ENCODE measurements around the gene FAIM. TPM values are rescaled to one million over a fixed set of nuclear protein-coding genes. Genes with fewer than 3 reads are reported as not detected.

The FAIM gene
- polyA plus RNA-seq, 2 of the 4 experiments (the other 2 are of a cell fraction) = 13.7 to 20.8 TPM

DNA sequence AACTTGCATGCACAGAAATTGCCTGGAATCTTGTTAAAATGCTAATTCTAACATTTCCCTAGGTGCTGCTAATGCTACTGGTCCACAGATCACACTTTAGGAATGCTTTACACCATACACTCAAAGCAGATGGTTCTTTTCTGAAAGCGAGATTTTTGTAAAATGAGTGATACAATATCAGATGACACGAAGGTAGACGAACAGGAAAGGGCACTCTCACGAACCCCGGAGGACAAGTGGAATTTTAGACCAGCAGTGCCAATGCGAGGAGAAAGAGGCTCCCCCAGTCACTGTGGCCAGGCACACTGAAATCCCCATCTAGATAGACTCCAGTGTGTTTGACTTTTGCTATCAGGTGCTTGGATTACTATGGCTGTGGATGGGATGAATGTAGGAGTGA is 21.0 kb downstream of the FAIM start:
- CTCF ChIA-PET = no interaction called here
- ATAC-seq (no peak), FAIRE-seq (no peak)

GRCh38 chr3:138638641-138639040 is 30.1 kb downstream of the FAIM start:
- ChIA-PET CTCF (no interaction called here), POLR2A (no interaction called here)
- ATAC-seq (no peak), FAIRE-seq (no peak), DNase-seq (ENCODE audit: low read depth in 1 of 2, low spot score in 1 of 2) (no peak)
- H3K27ac ChIP-seq = no peak overlapping the region
- TF ChIP-seq, protein P1, sequence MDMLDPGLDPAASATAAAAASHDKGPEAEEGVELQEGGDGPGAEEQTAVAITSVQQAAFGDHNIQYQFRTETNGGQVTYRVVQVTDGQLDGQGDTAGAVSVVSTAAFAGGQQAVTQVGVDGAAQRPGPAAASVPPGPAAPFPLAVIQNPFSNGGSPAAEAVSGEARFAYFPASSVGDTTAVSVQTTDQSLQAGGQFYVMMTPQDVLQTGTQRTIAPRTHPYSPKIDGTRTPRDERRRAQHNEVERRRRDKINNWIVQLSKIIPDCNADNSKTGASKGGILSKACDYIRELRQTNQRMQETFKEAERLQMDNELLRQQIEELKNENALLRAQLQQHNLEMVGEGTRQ (IDR thresholded peaks at IDR 0.05) = no peak
- TF ChIP-seq ZC3H11A (IDR thresholded peaks at IDR 0.05) (no peak), PHF8 (IDR thresholded peaks at IDR 0.05; ENCODE audit: borderline replicate concordance, low read depth) (no peak), MAFK (IDR thresholded peaks at IDR 0.05; ENCODE audit: partially characterized antibody) (no peak), ATOH8 (CRISPR knock-in tag; IDR thresholded peaks at IDR 0.05; ENCODE audit: low read depth) (no peak), ZNF302 (CRISPR knock-in tag; IDR thresholded peaks at IDR 0.05) (no peak), NPAS2 (CRISPR knock-in tag; IDR thresholded peaks at IDR 0.05; ENCODE audit: borderline replicate concordance) (no peak), CBX8 (IDR thresholded peaks at IDR 0.05) (no peak), HOXB5 (CRISPR knock-in tag; IDR thresholded peaks at IDR 0.05) (no peak), HOXA7 (CRISPR knock-in tag; IDR thresholded peaks at IDR 0.05) (no peak), MAZ (IDR thresholded peaks at IDR 0.05; ENCODE audit: borderline replicate concordance, low read depth, low read length) (no peak), MYC (IDR thresholded peaks at IDR 0.05; ENCODE audit: borderline replicate concordance, low read length) (no peak), ELK1 (IDR thresholded peaks at IDR 0.05; ENCODE audit: low read depth, low read length) (no peak), RARB (CRISPR knock-in tag; IDR thresholded peaks at IDR 0.05) (no peak), KDM5A (IDR thresholded peaks at IDR 0.05) (no peak), ZFP36 (IDR thresholded peaks at IDR 0.05; ENCODE audit: borderline replicate concordance, partially characterized antibody) (no peak), NFE2L2 (conservative IDR thresholded peaks at IDR 0.05; ENCODE audit: low read length) (no peak), POLR2A (IDR thresholded peaks at IDR 0.05; ENCODE audit: low read length) (no peak)
- H3K4me3 ChIP-seq = no peak overlapping the region
- H3K9me3 ChIP-seq = peaks cover 13% of the 10 kb centered on the region
- H3K4me2 ChIP-seq = no peak overlapping the region
- no peaks in the 10 kb centered on the region for H3K4me1 ChIP-seq
- WGBS (ENCODE audit: missing lambda C conversion rate) = 83% methylated on average over 2 of the region's 2 CpGs

More for the DNA sequence above, 21.0 kb downstream of the FAIM start:
- POLR2A ChIA-PET = no interaction called here
- no peak for TF ChIP-seq ZNF302 (CRISPR knock-in tag; IDR thresholded peaks at IDR 0.05)
- TF ChIP-seq EHF (CRISPR knock-in tag; IDR thresholded peaks at IDR 0.05) = no peak
- TF ChIP-seq TFCP2L1 (CRISPR knock-in tag; IDR thresholded peaks at IDR 0.05) = no peak
- no peak for TF ChIP-seq BHLHE40 (IDR thresholded peaks at IDR 0.05; ENCODE audit: low read depth, low read length)
- Histone ChIP-seq H3K4me1 (peaks cover 10% of the 10 kb centered on the region; the same call in 2 of the 3 replicates), H3K9me3 (no peaks in the 10 kb centered on the region), H3K4me3 (no peak overlapping the region), H3K4me2 (no peak overlapping the region), H3K27ac (no peak overlapping the region)
- WGBS (ENCODE audit: missing lambda C conversion rate) = 72% methylated on average over 6 of the region's 6 CpGs
- no peak for DNase-seq (ENCODE audit: low read depth in 1 of 2, low spot score in 1 of 2)

DNA sequence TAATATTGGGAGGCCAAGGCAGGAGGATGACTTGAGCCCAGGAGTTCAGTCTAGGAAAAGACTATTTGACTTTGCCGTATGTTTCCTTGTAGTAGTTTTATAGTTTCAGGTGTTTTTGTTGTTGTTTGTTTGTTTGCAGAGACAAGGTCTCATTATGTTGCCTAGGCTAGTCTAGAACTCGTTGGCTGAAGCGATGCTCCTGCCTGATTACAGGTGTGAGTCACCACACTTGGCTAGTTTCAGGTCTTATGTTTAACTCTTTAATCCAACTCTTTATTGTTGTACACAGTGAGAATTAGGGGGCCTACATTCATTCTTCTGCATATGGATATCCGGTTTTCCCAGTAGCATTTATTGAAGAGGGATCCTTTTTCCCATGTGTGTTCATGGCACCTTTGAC is 32.0 kb downstream of the FAIM start:
- no peak overlapping the region for H3K4me2 ChIP-seq
- H3K4me3 ChIP-seq = no peak overlapping the region
- CTCF ChIA-PET = no interaction called here
- POLR2A ChIA-PET = no interaction called here
- 81% methylated on average over 4 of the region's 4 CpGs for WGBS (ENCODE audit: missing lambda C conversion rate)
- ATAC-seq = no peak
- H3K9me3 ChIP-seq = peaks cover 26% of the 10 kb centered on the region
- TF ChIP-seq POLR2A (IDR thresholded peaks at IDR 0.05; ENCODE audit: low read length) (no peak), ATOH8 (CRISPR knock-in tag; IDR thresholded peaks at IDR 0.05; ENCODE audit: low read depth) (no peak), RARB (CRISPR knock-in tag; IDR thresholded peaks at IDR 0.05) (no peak), KDM5A (IDR thresholded peaks at IDR 0.05) (no peak), HOXB13 (CRISPR knock-in tag; IDR thresholded peaks at IDR 0.05; ENCODE audit: low read depth) (no peak), NFE2L2 (conservative IDR thresholded peaks at IDR 0.05; ENCODE audit: low read length) (no peak), NPAS2 (CRISPR knock-in tag; IDR thresholded peaks at IDR 0.05; ENCODE audit: borderline replicate concordance) (no peak), BCL3 (IDR thresholded peaks at IDR 0.05) (no peak), HOXA7 (CRISPR knock-in tag; IDR thresholded peaks at IDR 0.05) (no peak), RCOR1 (IDR thresholded peaks at IDR 0.05; ENCODE audit: low read depth, low read length) (no peak), FOXS1 (CRISPR knock-in tag; IDR thresholded peaks at IDR 0.05) (no peak), ZSCAN20 (CRISPR knock-in tag; IDR thresholded peaks at IDR 0.05) (no peak), EHF (CRISPR knock-in tag; IDR thresholded peaks at IDR 0.05) (no peak)
- TF ChIP-seq, protein P2, sequence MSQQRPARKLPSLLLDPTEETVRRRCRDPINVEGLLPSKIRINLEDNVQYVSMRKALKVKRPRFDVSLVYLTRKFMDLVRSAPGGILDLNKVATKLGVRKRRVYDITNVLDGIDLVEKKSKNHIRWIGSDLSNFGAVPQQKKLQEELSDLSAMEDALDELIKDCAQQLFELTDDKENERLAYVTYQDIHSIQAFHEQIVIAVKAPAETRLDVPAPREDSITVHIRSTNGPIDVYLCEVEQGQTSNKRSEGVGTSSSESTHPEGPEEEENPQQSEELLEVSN (IDR thresholded peaks at IDR 0.05; ENCODE audit: borderline replicate concordance, low read depth) = no peak
- H3K4me1 ChIP-seq = no peaks in the 10 kb centered on the region
- DNase-seq (ENCODE audit: low read depth in 1 of 2, low spot score in 1 of 2) = no peak
- no peak for FAIRE-seq
- H3K27ac ChIP-seq = no peak overlapping the region
